NCI-H2196 (cell line): ENCODE results near the gene ZNF419.

ENCODE experiments used
- DNase-seq: peaks from one replicate; lab custom pipeline; 2025; ENCODE audit not compliant: unreplicated experiment; lab: John Stamatoyannopoulos, UW

Gene ZNF419

DNA sequence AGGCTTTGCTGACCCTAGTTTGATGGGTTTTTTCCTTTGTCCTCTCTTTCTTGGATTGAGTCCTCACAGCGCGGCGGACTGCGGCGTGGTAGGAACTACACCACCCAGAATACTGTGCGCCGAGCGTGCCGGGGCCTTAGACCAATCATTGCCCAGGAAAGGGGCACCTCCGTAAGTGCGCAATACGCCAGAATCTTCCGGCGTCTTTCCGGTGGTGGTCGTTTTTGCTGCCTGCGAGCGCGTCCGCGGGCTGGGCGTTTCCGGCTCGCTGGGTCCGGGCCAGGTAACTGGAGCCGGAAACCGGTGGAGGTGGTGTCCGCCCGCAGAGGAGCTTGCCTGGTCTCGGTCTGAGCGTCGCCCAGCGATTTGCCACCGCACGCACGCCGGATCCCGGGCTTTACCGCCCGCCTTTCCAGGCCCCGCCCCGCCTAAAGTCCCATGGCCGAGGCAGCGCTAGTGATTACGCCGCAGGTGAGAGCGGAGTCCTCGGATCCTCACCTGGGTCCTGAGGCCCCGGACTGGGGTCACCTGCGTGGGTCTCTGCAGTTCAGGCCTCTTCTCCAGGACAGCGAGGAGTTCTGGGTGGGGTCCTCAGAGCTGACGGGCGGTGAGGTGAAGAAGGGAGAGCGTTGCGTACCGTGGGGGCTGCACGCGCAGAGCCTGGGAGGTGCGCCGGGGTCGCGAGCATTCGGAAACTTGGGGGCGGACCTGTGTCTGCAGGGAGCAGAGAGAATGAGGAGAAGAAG lies 39.8 kb downstream of the ZNF419 start, which contains the start of gene ZNF549:
Gene ZNF549, plus strand, starts transcription at position 221 of the 746 bp plus-strand sequence. Its CDS starts 218 bp downstream, at position 439.
- peak; percentile 94 for DNase-seq

DNA sequence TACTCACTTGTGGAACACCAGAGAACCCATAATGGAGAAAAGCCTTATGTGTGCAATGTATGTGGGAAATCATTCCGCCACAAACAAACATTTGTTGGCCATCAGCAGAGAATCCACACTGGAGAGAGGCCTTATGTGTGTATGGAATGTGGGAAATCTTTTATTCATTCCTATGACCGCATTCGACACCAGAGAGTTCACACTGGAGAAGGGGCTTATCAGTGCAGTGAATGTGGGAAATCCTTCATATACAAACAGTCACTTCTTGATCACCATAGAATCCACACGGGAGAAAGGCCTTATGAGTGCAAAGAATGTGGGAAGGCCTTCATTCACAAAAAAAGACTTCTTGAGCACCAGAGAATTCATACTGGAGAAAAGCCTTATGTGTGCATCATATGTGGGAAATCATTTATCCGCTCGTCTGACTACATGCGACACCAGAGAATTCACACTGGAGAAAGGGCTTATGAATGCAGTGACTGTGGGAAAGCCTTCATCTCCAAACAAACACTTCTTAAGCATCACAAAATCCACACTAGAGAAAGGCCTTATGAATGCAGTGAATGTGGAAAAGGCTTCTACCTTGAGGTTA lies 50.5 kb downstream of the ZNF419 start:
- DNase-seq: no peak
